ENCODE data around the gene DCUN1D1. TPM values are rescaled to one million over a fixed set of nuclear protein-coding genes. Genes with fewer than 3 reads are reported as not detected.
A peak's percentile ranks its signal among the peaks of the same experiment; 100 is the strongest.

Gene DCUN1D1
- total RNA-seq, 1 experiment from 2014 or later: 75.3 TPM

GRCh38 chr3:182911782-182912111, 68.6 kb downstream of the DCUN1D1 start:
- TF ChIP-seq EZH2 (IDR thresholded peaks at IDR 0.05; ENCODE audit: borderline replicate concordance, low read depth, low read length, poor library complexity, severe bottlenecking): no peak
- POLR2A ChIA-PET (ENCODE audit: low non-redundant PET): no interaction called here
- Histone ChIP-seq H3K9me3 (ENCODE audit: low read depth, low read length, poor library complexity, severe bottlenecking) (no peaks in the 10 kb centered on the region), H3K4me1 (ENCODE audit: insufficient read depth, low read length, poor library complexity, severe bottlenecking) (no peaks in the 10 kb centered on the region), H3K27ac (ENCODE audit: low read depth, low read length, poor library complexity, severe bottlenecking) (no peak overlapping the region), H3K4me3 (ENCODE audit: low read depth, low read length, poor library complexity, severe bottlenecking) (no peak overlapping the region), H3K36me3 (ENCODE audit: insufficient read depth, low read length, poor library complexity, severe bottlenecking) (no peaks in the 10 kb centered on the region), H3K27me3 (replicated peaks; ENCODE audit: insufficient read depth, low read depth, low read length, poor library complexity) (no peaks in the 10 kb centered on the region)
- no TSS peak for BruUV-seq (replicated peaks)
- intact Hi-C loops (cut with micrococcal nuclease; ENCODE audit: unreplicated experiment): no loop called here
- no peak for DNase-seq (ENCODE audit: low spot score)
- CTCF ChIA-PET: no interaction called here

- DNase-seq (ENCODE audit: low spot score): no peak
- Histone ChIP-seq H3K27me3 (replicated peaks; ENCODE audit: insufficient read depth, low read depth, low read length, poor library complexity) (no peaks in the 10 kb centered on the region), H3K4me3 (ENCODE audit: low read depth, low read length, poor library complexity, severe bottlenecking) (no peak overlapping the region), H3K4me1 (ENCODE audit: insufficient read depth, low read length, poor library complexity, severe bottlenecking) (no peaks in the 10 kb centered on the region), H3K36me3 (ENCODE audit: insufficient read depth, low read length, poor library complexity, severe bottlenecking) (peaks cover 1% of the 10 kb centered on the region), H3K9me3 (ENCODE audit: low read depth, low read length, poor library complexity, severe bottlenecking) (no peaks in the 10 kb centered on the region), H3K27ac (ENCODE audit: low read depth, low read length, poor library complexity, severe bottlenecking) (no peak overlapping the region)
- no TSS peak for BruUV-seq (replicated peaks)
- CTCF ChIA-PET: no interaction called here
- intact Hi-C loops (cut with micrococcal nuclease; ENCODE audit: unreplicated experiment): no loop called here
- POLR2A ChIA-PET (ENCODE audit: low non-redundant PET): no interaction called here
- TF ChIP-seq EZH2 (IDR thresholded peaks at IDR 0.05; ENCODE audit: borderline replicate concordance, low read depth, low read length, poor library complexity, severe bottlenecking) (no peak), CTCF (conservative IDR thresholded peaks at IDR 0.05; ENCODE audit: low read depth, low read length) (no peak)
Observed at GRCh38 chr3:182910936-182911781, 69.2 kb downstream of the DCUN1D1 start.

- H3K4me3 ChIP-seq (ENCODE audit: low read depth, low read length, poor library complexity, severe bottlenecking): no peak overlapping the region
- no TSS peak for BruUV-seq (replicated peaks)
- intact Hi-C loops (cut with micrococcal nuclease; ENCODE audit: unreplicated experiment): loop anchor here (5.0 to 10.0 kb wide), 3 partner anchors 195 to 485 kb away; no protein-coding TSS in a partner anchor
- H3K27ac ChIP-seq (ENCODE audit: low read depth, low read length, poor library complexity, severe bottlenecking): no peak overlapping the region
- peaks cover 5% of the 10 kb centered on the region for H3K36me3 ChIP-seq (ENCODE audit: insufficient read depth, low read length, poor library complexity, severe bottlenecking)
- H3K27me3 ChIP-seq (replicated peaks; ENCODE audit: insufficient read depth, low read depth, low read length, poor library complexity): no peaks in the 10 kb centered on the region
- no peaks in the 10 kb centered on the region for H3K9me3 ChIP-seq (ENCODE audit: low read depth, low read length, poor library complexity, severe bottlenecking)
- TF ChIP-seq CTCF (conservative IDR thresholded peaks at IDR 0.05; ENCODE audit: low read depth, low read length): peak; percentile 61
- no peak for TF ChIP-seq EZH2 (IDR thresholded peaks at IDR 0.05; ENCODE audit: borderline replicate concordance, low read depth, low read length, poor library complexity, severe bottlenecking)
- no peaks in the 10 kb centered on the region for H3K4me1 ChIP-seq (ENCODE audit: insufficient read depth, low read length, poor library complexity, severe bottlenecking)
- CTCF ChIA-PET: no interaction called here
- peak; percentile 32 for DNase-seq (ENCODE audit: low spot score)
- POLR2A ChIA-PET (ENCODE audit: low non-redundant PET): no interaction called here
Observed at GRCh38 chr3:182909318-182910040, 70.9 kb downstream of the DCUN1D1 start.

Data from A673 (cell line).